Raji (cell line): ENCODE data around the gene MOB3B.

Experiments
- POLR2A ChIP-seq: IDR thresholded peaks from 2 replicates; pipeline ENCODE4 v1.6.1; 2011; ENCODE audit warnings: low read depth, low read length, control low read depth; ENCODE audit not compliant: insufficient read depth

MOB3B gene

DNA sequence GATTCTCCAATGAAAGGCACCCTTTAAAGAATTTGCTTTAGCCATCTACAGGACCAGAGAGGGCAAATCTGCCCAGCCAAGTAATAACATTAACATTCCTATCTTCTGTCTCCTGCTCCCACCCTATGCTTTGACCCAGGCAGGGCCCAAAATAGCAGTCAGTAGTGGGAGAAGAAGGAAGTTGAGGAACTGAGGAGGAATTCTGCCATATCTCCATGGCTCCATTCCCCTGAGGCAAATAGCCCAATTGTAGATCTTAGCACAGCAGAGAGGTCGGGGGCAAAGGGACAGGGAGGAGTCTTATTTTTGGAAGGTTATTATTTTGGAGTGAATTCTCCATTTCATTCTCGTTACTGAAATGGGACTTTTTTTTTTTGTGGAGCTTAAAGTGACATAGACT, 116.7 kb downstream of the MOB3B start:
- TF ChIP-seq POLR2A = no peak

DNA sequence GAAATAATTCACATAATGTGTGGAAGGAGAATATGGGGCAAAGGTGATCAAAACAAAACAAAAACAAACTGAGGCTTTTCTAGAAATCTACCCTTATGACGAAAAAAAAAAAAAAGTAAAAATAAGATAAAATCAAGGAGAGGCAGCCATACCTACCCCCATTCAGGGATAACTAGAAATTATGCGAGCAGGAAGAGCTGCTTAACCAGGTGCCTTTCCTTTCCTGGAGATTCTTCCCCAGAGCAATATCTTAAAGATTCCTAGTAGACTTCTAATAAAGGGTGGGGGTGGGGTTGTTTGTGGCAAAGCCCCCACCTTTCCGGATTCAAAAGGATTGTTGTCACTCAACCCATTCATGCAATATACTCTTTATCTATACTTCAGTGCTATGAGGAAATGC, 117.5 kb downstream of the MOB3B start:
- TF ChIP-seq POLR2A = no peak

DNA sequence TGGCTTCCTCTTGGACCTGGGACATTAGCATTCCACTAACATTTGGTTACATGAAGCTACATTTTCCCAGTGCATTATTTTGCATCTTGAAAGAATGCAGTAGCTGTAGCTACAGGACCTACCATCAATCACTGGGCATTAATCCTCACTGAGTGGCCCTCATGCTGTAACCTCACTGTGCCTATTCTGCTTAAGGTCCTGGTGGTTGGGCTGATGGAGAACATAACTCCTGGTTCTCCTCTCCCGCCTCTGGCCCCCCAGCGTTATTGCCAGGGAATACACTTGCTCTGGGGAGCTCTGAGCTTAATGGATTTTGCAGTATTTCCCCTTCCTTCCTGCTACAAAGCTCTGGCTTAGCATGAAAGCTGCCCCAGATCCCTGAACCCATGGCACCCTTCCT, 121.1 kb downstream of the MOB3B start:
- no peak for TF ChIP-seq POLR2A

DNA sequence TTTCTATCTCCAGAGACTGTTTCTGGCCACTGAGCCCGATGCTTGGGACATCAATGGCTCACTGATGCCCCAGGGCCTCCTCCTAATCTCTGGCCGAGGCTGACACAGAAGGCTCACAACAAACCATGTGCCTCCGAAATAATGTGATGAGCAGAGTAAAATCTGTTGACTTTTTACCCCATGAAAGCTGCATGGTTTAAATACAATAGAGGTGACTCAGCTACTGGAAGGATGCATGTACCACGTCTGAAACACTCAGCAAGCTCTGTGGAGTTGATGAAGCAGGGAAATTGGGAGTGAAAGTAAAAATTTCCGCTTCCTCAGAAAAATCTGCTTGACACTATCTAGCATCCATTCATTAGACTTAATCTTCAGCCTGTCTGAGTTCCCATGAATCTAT, 121.6 kb downstream of the MOB3B start:
- TF ChIP-seq POLR2A = no peak

DNA sequence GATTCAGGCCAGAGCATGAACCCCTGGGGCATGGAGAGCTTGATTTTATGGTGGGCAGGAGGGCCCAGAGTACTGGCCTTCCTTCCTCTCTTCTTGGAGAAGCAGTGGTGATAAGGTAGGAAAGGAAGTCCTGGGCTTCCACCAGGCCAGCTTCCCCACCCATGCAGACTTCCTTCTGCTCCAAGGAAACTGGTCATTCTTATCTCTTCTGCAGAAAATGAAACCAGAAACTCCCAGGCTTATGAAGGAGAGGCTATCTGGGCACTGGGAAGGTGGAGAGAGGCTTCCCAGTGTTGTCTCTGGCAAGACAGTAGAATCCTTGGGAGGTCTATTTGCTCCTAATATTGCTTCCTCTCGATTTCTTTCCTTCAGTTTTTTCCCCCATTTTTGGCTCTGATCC, 122.1 kb downstream of the MOB3B start:
- no peak for TF ChIP-seq POLR2A

DNA sequence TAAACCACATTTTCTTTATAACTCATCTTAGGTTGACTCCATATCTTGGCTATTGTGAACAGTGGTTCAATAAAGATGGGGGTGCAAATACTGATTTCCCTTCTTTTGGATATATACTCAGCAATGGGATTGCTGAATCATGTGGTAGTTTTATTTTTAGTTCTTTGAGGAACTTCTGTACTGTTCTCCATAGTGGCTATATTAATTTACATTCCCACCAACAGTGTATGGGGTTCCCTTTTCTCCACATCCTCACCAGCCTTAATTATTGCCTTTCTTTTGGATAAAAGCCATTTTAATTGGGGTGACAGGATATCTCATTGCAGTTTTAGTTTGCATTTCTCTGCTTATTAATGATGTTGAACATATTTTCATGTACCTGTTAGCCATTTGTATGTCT, 125.0 kb downstream of the MOB3B start:
- no peak for TF ChIP-seq POLR2A

DNA sequence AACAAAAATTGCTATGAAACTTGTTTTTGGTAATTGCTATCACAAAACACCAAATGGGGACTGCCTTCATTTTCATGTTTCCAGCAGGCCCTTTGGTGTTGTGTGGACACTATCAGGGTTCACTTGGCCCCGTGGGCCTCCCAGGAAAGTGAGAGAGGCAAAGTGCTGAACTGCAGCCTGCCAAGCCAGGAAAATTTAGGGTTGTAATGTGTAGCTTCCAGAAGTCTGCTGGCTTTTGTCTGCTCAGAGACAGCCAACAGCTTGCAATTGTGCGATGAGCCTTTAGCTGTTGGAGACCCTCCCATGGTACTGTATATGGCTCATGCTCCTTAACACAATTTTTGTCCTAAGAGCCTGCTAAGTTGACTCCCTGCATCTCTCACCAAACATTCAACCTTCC, 127.0 kb downstream of the MOB3B start:
- no peak for TF ChIP-seq POLR2A

DNA sequence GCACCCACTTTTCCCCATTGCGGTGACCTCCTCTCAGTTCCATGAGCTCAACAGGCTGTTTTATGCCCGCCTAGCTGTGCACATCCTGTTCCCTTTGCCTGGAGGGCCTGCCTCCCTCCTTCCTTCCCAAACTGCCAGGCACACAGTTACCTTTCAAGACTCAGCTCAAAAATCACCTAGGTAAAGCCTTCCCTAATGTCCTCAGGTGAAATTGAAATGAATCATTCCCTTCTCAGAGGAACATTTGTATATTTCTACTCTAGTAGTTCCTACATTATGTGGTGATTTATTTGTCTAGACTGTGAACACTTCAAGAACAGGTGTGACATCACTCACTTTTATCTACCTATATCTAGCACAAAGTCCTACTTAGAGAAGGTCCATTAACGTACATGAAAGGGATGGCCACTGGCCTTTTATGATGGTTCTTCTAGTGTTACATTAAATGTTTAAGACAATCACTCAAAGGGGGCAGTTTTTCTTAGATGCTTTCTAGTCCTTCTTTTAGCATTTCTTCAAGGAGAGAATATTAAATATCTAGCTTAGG, 129.2 kb downstream of the MOB3B start:
- TF ChIP-seq POLR2A = no peak

DNA sequence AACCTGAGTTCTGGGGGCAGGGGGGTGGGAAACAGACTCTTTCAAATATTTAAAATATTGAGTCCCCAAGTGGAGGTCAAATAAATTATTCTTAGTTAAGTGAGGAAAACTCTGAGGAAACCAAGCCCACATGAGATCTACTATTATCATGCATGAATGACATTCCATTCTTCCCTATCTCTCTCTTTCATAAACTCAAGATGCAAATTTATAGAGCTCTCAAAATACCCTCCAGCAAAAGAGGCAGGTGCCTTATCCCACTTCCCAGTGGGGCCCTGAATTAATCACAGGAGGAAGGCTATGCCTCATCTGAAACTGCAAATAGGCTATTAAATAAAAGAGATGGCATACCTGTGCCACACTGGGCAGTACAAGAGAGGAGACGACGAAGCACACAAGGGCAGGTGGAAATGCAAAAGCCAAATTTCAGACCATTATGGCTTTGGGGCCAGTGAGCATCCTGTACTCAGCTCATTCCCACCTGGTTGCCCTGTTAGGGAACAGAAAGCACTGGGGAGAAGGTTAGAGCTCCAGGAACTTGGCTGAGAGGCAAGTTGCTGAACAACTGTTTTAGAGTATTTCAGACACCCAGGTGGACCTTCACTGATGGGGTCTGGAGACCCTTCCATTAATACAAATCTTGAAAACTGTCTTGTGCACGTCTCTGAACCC, 130.5 kb downstream of the MOB3B start:
- TF ChIP-seq POLR2A = no peak

DNA sequence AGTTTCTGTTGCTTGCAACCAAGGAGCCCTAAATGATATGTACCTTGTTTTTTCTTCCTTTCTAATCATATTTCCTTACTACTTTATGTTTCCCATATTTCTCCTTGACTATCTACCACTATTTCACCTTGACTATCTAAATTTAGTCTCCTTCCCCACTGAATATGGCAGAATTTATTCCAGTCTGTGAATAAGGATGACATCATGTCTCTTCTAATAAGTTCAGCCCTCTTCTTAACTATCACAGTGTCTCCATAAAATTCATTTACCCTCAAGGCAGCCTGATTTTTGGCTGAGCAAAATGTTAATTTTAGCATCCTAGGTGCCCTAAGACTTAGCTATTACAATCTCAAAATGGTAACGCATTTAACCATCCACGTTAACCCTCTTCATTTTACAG, 133.1 kb downstream of the MOB3B start:
- TF ChIP-seq POLR2A = no peak

DNA sequence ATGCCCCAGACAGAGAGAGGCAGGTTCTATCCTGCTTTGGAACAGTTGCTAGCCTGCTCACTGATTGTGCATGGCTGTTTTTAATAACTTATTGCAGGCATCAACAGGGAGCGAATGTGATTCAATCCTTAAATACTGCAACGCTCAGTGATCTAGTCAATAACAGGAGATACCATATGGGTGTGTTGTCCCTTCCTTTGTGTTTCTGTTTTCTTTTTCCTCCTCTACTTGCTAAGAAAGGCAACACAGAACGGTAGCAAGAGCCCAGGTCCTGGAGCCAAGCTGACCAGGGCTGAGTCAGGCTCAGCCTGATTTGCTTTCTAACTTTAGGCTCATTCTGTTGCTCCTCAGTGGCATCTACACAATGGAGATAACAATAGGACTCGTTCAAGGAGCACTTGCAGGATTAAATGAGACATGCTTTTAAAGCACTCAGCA, 134.1 kb downstream of the MOB3B start:
- no peak for TF ChIP-seq POLR2A

DNA sequence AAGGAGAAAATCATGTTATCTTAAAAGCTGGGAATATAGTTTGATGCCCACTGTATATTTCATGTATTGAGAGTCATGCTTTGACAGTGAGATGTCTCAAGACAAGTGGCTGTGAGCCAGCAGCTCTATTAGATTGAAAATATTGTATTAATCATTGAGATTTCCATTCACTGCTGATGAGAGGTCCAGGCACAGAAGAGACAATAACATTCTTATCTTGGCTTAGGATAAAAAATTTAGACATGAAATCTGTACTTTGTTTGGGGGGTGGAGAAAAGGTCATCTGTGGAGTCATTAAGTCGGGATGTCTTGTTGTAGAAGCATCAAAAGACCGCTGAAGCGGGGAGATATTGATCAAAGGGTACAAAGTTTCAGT, 134.8 kb downstream of the MOB3B start:
- no peak for TF ChIP-seq POLR2A

DNA sequence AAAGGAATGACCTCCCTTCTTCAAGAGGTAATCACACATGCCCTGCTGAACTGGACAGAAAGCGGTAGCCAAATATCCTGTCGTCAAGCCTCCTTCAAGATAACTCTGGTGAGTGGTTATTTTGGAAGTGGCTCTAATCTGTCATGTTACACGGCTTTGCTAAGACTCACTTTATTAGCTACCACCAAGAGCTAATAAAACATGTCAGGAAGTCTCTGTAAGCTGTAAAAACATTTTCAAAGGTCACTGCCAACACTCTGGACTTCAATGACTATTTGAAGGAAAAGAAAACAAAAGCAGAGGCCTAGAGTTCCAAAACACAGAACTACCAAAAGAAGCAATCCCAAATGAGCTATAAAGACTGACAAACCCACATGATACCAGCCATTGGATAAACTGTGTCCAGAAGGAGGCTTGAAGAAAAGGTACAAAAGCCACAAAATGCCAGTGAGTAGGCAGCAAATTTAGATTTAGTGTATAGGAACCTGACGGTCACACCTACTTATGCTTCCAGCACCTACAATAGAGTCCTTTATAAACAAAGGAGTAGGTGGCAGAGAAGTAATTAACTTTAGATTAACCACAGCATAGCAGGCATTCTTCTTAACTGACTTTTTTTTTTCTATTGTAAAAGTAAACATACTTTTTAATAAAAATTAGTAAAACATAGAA, 135.3 kb downstream of the MOB3B start:
- TF ChIP-seq POLR2A = no peak

DNA sequence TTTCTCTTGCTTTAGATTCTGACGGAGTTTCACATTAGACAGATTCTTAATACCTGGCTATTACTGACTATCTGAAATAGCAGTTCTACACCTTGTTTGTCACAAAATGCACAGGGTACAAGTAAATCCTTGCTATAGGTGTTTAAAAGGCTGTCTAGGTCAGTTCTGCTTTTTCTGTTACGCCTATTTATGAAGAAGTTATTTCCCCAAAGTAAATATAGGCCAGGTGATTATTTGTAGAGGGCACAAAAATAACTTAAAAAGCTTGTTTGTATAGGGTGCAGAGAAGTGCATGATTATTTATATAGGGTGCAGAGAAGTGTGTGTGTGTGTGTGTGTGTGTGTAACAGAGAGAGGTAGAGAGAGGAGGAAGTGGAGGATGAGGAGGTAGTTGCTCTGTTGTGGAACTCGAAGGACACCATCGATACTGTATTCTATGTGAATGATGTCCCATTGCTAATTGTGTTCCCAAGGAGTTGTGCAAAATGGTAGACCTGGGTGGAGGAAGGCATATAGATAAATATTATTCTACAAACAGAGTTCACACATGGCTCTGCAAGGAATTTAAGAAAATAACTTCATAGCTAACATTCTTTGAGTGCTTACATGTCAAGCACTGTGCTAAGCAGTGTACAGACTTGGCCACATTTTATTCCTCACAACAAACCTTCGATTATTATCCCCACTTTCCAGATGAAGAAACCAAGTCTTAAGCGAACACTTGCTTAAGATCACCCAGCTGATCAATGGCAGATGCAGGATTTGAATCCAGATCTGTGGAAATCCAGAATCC, 136.4 kb downstream of the MOB3B start:
- no peak for TF ChIP-seq POLR2A

DNA sequence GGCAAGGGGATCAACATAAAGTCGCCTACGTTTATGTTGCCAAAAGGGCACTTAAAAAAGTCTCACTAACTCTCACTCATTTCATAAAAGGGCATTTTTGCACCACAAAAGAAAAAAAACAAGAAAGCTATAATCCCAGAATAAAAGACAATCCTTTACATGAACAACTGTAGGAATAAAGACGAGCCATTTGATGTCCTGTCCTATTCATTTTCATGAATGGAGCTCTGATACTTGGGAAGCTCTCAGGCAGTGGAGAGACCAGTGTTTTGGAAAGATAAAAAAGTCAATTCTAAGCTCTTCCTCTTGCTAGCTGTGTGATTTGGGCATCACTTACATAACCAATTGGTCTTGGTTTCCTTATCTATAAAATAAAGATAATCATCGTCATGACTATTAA, 137.2 kb downstream of the MOB3B start:
- TF ChIP-seq POLR2A = no peak
